ENCODE data around the gene TBXA2R.
"Not testable (repeated sequence)": the region's sequence is repeated elsewhere in the genome, so short reads cannot be mapped to it uniquely, and the experiment has no call there.

Gene TBXA2R

DNA sequence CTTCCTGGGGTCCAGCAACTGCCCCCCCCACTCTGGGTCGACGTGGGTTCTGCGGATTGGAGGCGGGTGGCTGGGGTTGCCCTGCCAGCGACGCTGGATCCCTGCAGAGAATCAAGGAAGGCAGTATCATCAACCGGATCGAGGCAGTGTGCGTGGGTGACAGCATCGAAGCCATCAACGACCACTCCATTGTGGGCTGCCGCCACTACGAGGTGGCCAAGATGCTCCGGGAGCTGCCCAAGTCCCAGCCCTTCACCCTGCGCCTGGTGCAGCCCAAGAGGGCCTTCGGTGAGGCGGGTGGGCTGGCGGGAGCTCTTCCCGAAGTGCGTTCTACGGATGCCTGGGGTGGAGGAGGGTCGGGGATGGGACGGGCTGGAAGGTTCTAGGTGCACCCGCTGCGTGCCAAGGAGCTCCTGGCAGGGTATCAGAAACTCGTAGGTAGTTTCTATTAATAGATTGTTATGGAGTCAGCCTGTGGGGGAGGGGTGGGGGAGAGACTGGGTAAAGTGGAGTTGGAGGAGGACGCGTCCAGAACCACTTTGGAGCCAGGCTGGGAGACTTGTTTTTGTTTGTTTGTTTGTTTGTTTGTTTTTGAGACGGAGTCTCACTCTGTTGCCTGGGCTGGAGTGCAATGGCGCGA, 19.8 kb downstream of the TBXA2R start:
- Histone ChIP-seq H3K9me3 (ENCODE audit: insufficient read depth, low read length) (peaks cover 10% of the 10 kb centered on the region; the same call in 1 of the 2 replicates), H3K27ac (ENCODE audit: low read depth, low read length) (no peak overlapping the region), H3K36me3 (ENCODE audit: low read length) (no peaks in the 10 kb centered on the region), H3F3A (ENCODE audit: insufficient read depth) (0 out of 2 replicates have a peak, but pooled peaks cover 3% of the 10 kb centered on the region), H3K9ac (ENCODE audit: low read length) (no peak overlapping the region), H4K20me1 (ENCODE audit: low read depth, low read length) (no peaks in the 10 kb centered on the region), H2AFZ (ENCODE audit: low read depth, low read length, severe bottlenecking) (no peak overlapping the region), H3K9me2 (replicated peaks; ENCODE audit: insufficient read depth, low read length) (no peaks in the 10 kb centered on the region), H3K4me3 (ENCODE audit: insufficient read depth, low read length, poor library complexity, severe bottlenecking) (no peak overlapping the region), H3K27me3 (ENCODE audit: low read length) (no peaks in the 10 kb centered on the region), H3K79me2 (ENCODE audit: insufficient read depth, low read length) (no peaks in the 10 kb centered on the region), H3K4me2 (ENCODE audit: low read depth, low read length, poor library complexity, severe bottlenecking) (no peak overlapping the region)
- TF ChIP-seq EZH2phosphoT487 (conservative IDR thresholded peaks at IDR 0.05; ENCODE audit: low read length) = no peak
- no peak for TF ChIP-seq CTCF (IDR thresholded peaks at IDR 0.05; ENCODE audit: insufficient read depth, low read length, poor library complexity, severe bottlenecking)

DNA sequence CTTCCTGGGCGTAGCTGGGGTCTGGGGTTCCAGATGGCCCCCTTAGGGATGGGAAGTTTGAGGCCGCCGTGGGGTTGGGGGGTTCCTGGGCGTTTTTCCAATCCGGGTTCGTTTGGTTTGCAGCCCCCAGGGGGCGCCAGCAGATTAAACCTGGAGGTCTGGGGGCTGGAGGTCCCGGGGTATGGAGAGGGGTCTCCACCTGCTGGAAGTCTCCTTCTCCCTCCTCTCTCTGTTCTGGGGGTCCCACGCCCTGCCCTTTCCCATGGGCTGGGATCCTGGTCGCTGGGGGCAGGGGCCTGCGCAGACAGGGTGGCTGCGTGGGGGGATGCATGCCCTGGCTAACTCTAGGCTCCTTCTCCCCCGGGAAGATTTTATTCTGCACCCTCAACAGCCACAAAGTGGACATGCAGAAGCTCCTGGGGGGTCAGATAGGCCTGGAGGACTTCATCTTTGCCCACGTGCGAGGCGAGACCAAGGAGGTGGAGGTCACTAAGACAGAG, 20.5 kb downstream of the TBXA2R start:
- 0 out of 2 replicates have a peak, but pooled peaks cover 3% of the 10 kb centered on the region for H3F3A ChIP-seq (ENCODE audit: insufficient read depth)
- peaks cover 10% of the 10 kb centered on the region; the same call in 1 of the 2 replicates for H3K9me3 ChIP-seq (ENCODE audit: insufficient read depth, low read length)
- no peak overlapping the region for H3K4me2 ChIP-seq (ENCODE audit: low read depth, low read length, poor library complexity, severe bottlenecking)
- H3K9ac ChIP-seq (ENCODE audit: low read length) = no peak overlapping the region
- H3K27me3 ChIP-seq (ENCODE audit: low read length) = no peaks in the 10 kb centered on the region
- no peaks in the 10 kb centered on the region for H3K79me2 ChIP-seq (ENCODE audit: insufficient read depth, low read length)
- H4K20me1 ChIP-seq (ENCODE audit: low read depth, low read length) = no peaks in the 10 kb centered on the region
- TF ChIP-seq CTCF (IDR thresholded peaks at IDR 0.05; ENCODE audit: insufficient read depth, low read length, poor library complexity, severe bottlenecking) (peak; percentile 43), EZH2phosphoT487 (conservative IDR thresholded peaks at IDR 0.05; ENCODE audit: low read length) (no peak)
- no peaks in the 10 kb centered on the region for H3K36me3 ChIP-seq (ENCODE audit: low read length)
- H3K4me3 ChIP-seq (ENCODE audit: insufficient read depth, low read length, poor library complexity, severe bottlenecking) = no peak overlapping the region
- no peak overlapping the region for H3K27ac ChIP-seq (ENCODE audit: low read depth, low read length)
- H2AFZ ChIP-seq (ENCODE audit: low read depth, low read length, severe bottlenecking) = no peak overlapping the region
- no peaks in the 10 kb centered on the region for H3K9me2 ChIP-seq (replicated peaks; ENCODE audit: insufficient read depth, low read length)

DNA sequence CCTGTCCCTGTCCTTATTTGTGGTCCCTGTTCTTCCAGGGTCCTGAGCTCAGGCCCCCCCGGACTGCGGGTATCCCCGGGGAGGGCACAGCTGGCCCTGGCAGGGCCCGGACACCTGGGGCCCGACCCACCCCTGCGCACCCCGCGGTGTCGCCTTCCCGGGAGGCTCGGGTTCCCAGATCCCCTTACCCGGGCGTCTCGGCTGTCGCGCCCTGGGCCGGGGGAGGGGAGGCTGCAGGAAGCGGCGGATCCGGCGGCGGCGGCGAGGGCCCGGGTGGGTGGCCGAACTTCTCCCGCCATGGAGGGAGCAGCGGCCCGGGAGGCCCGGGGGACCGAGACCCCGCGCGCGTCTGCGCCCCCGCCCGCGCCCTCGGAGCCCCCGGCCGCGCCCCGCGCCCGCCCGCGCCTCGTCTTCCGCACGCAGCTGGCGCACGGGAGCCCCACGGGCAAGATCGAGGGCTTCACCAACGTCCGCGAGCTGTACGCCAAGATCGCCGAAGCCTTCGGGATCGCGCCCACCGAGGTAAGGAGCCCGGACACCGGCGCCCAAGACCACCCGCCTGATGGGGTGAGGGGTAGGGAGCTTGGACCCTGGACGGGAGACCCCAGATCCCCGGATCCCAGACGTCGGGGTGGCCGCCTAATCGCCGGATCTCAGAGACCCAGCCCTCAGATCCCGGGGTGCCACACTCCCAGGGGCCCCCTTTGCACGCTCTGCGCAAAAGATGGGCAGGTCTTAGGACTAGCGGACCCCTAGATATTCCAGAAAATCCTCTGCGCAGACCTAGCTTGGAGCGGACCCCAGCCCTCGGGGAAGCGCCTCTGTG, 21.2 kb downstream of the TBXA2R start, which contains the start of gene GIPC3:
GIPC3 (plus strand) TSS at position 178 of the 826 bp plus-strand sequence; CDS start at position 298, 120 bp downstream.
- H3K4me2 ChIP-seq (ENCODE audit: low read depth, low read length, poor library complexity, severe bottlenecking) = no peak within 1 kb of the TSS
- no peak within 1 kb of the TSS for H3K27ac ChIP-seq (ENCODE audit: low read depth, low read length)

DNA sequence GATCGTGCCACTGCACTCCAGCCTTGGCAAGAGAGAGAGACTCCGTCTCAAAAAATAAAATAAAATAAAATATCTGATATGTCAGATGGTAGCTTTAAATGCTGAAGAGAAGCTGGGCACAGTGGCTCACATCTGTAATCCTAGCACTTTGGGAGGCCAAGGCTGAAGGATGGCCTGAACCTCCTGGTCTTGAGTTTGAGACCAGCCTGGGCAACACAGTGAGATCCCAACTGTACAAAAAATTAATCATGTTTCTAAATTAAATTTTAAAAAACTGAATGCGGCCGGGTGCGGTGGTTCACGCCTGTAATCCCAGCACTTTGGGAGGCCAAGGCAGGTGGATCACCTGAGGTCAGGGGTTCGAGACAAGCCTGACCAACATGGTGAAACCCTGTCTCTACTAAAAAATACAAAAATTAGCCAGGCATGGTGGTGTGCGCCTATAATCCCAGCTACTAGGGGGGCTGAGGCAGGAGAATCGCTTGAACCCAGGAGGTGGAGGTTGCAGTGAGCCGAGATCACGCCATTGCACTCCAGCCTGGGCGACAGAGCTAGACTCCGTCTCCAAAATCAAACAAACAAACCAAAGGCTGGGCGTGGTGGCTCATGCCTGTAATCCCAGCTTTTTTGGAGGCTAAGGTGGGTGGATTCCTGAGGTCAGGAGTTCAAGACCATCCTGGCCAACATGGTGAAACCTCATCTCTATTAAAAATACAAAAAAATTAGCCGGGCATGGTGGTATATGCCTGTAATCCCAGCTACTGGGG, 22.5 kb downstream of the TBXA2R start:
- not testable (repeated sequence) for H3K27ac ChIP-seq (ENCODE audit: low read depth, low read length); H3K27me3 ChIP-seq (ENCODE audit: low read length); H4K20me1 ChIP-seq (ENCODE audit: low read depth, low read length); H3F3A ChIP-seq (ENCODE audit: insufficient read depth); H3K4me2 ChIP-seq (ENCODE audit: low read depth, low read length, poor library complexity, severe bottlenecking); H3K9me2 ChIP-seq (replicated peaks; ENCODE audit: insufficient read depth, low read length); H3K9me3 ChIP-seq (ENCODE audit: insufficient read depth, low read length); H3K4me3 ChIP-seq (ENCODE audit: insufficient read depth, low read length, poor library complexity, severe bottlenecking); H3K36me3 ChIP-seq (ENCODE audit: low read length); H2AFZ ChIP-seq (ENCODE audit: low read depth, low read length, severe bottlenecking); H3K9ac ChIP-seq (ENCODE audit: low read length); H3K79me2 ChIP-seq (ENCODE audit: insufficient read depth, low read length)

More for the DNA sequence above, 21.2 kb downstream of the TBXA2R start, which contains the start of gene GIPC3:
- no peaks in the 10 kb centered on the region for H4K20me1 ChIP-seq (ENCODE audit: low read depth, low read length)
- no peak within 1 kb of the TSS for H2AFZ ChIP-seq (ENCODE audit: low read depth, low read length, severe bottlenecking)
- 0 out of 2 replicates have a peak, but pooled peaks cover 4% of the 10 kb centered on the region for H3K9me3 ChIP-seq (ENCODE audit: insufficient read depth, low read length)
- no peaks in the 10 kb centered on the region for H3F3A ChIP-seq (ENCODE audit: insufficient read depth)
- no peak within 1 kb of the TSS for H3K9ac ChIP-seq (ENCODE audit: low read length)
- H3K79me2 ChIP-seq (ENCODE audit: insufficient read depth, low read length) = no peaks in the 10 kb centered on the region
- H3K27me3 ChIP-seq (ENCODE audit: low read length) = no peaks in the 10 kb centered on the region
- H3K9me2 ChIP-seq (replicated peaks; ENCODE audit: insufficient read depth, low read length) = no peaks in the 10 kb centered on the region
- no peaks in the 10 kb centered on the region for H3K36me3 ChIP-seq (ENCODE audit: low read length)
- no peak within 1 kb of the TSS for H3K4me3 ChIP-seq (ENCODE audit: insufficient read depth, low read length, poor library complexity, severe bottlenecking)
- no peak for TF ChIP-seq EZH2phosphoT487 (conservative IDR thresholded peaks at IDR 0.05; ENCODE audit: low read length)
- TF ChIP-seq CTCF (IDR thresholded peaks at IDR 0.05; ENCODE audit: insufficient read depth, low read length, poor library complexity, severe bottlenecking) = no peak

- H3K27me3 ChIP-seq (ENCODE audit: low read length); H3K4me3 ChIP-seq (ENCODE audit: insufficient read depth, low read length, poor library complexity, severe bottlenecking); H3K9me3 ChIP-seq (ENCODE audit: insufficient read depth, low read length): not testable (repeated sequence)
Observed at GRCh38 chr19:3581792-3582191, 24.9 kb downstream of the TBXA2R start.

More at GRCh38 chr19:3581792-3582191, 24.9 kb downstream of the TBXA2R start:
- not testable (repeated sequence) for H2AFZ ChIP-seq (ENCODE audit: low read depth, low read length, severe bottlenecking); H3K9ac ChIP-seq (ENCODE audit: low read length); H3K9me2 ChIP-seq (replicated peaks; ENCODE audit: insufficient read depth, low read length); H3K27ac ChIP-seq (ENCODE audit: low read depth, low read length); H3K36me3 ChIP-seq (ENCODE audit: low read length); H3K4me2 ChIP-seq (ENCODE audit: low read depth, low read length, poor library complexity, severe bottlenecking); H3K79me2 ChIP-seq (ENCODE audit: insufficient read depth, low read length); H3F3A ChIP-seq (ENCODE audit: insufficient read depth); H4K20me1 ChIP-seq (ENCODE audit: low read depth, low read length)

Measured in SU-DHL-6 (cell line).